Measurements from ENCODE around the gene SNRNP48.

- TF ChIP-seq EZH2phosphoT487 (IDR thresholded peaks at IDR 0.05; ENCODE audit: insufficient read depth, low read depth) (no peak), EZH2 (IDR thresholded peaks at IDR 0.05; ENCODE audit: insufficient read depth, poor library complexity, severe bottlenecking) (no peak)
Measured at GRCh38 chr6:7546383-7546782, 43.6 kb upstream of the SNRNP48 start.
